ENCODE results near the gene ABCA1.
A peak's percentile ranks its signal among the peaks of the same experiment; 100 is the strongest.

The ABCA1 gene

GRCh38 chr9:104794070-104794469 is 133.9 kb downstream of the ABCA1 start:
- no peak for DNase-seq (ENCODE audit: low read depth)
- no peak for TF ChIP-seq CTCF (IDR thresholded peaks at IDR 0.05; ENCODE audit: control insufficient read depth, extremely low read depth, insufficient read depth)

DNA sequence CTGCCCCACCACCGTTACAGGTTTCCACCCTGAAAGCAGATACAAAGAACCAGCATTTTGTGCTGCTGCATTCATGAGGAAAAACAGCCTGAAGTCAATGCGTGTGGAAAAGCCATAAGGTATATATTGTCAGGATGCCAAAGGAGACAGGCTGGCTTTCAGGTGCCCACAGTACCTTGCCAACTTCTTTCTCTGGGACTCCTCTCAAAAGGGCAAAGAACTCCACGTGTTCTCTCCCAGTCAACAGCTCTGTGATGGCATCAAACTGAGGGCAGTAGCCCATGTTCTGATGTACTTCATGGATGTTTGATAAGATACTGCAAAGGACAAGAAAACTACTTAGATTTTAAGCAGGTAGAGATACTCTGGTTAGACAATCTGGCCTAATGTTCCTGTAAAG is 139.7 kb downstream of the ABCA1 start:
- DNase-seq (ENCODE audit: low read depth) = no peak
- TF ChIP-seq CTCF (IDR thresholded peaks at IDR 0.05; ENCODE audit: control insufficient read depth, extremely low read depth, insufficient read depth) = no peak
- no peak overlapping the region for H3K4me3 ChIP-seq (ENCODE audit: low read depth, low read length)

More at GRCh38 chr9:104794070-104794469, 133.9 kb downstream of the ABCA1 start:
- H3K4me3 ChIP-seq (ENCODE audit: low read depth, low read length) = no peak overlapping the region

DNA sequence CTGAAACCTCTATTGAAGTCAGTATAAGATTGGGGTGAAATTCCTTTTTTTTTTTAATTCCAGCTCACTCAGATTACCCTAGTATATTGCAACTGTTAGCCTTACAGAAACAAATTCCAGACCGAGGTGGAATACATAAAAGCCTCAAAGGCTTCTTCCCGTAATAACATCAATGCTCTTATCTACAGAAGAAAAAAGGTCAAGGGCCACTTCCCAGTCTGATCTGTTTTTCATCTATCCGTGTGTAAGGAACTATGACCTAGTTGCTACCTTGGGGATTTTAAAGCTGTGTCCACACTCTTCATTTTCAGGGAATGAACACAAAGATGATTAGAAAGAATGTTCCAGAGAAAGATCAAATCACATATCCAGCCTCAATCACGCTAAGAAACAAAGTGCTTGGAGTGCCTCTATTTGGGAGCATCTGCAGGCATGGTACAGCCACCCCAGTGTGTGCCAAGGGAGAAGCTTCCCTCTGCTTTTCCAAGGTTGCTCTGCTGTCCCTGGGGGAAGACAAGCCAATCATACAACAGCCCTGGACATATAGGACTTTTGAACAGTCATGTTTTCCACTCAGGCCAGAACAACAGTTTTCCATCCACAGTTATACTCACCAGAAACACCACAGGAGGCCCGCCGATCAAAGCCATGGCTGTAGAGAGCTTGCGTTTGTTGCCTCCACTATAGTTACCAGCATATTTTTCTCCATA is 140.5 kb downstream of the ABCA1 start:
- H3K4me3 ChIP-seq (ENCODE audit: low read depth, low read length) = no peak overlapping the region
- TF ChIP-seq CTCF (IDR thresholded peaks at IDR 0.05; ENCODE audit: control insufficient read depth, extremely low read depth, insufficient read depth) = no peak
- no peak for DNase-seq (ENCODE audit: low read depth)

DNA sequence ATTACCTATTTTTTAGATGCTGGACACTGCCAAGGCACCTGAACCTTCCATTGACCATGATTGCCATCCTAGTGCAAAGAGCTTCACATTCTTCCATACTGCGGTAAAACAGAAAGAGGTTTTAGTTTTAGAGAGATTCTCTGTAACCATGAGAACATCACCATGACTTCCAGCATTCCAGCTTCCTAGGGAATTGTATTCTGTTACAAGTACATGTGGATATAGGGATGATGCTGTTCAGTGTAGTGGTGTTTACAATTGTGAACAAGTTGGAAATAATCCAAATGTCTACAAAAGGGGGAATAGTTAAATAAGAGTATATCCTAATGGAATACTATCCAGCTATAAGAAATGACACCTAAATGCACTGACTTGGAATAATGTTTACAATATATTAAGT is 141.7 kb downstream of the ABCA1 start:
- no peak for DNase-seq (ENCODE audit: low read depth)
- TF ChIP-seq CTCF (IDR thresholded peaks at IDR 0.05; ENCODE audit: control insufficient read depth, extremely low read depth, insufficient read depth) = no peak
- H3K4me3 ChIP-seq (ENCODE audit: low read depth, low read length) = no peak overlapping the region

DNA sequence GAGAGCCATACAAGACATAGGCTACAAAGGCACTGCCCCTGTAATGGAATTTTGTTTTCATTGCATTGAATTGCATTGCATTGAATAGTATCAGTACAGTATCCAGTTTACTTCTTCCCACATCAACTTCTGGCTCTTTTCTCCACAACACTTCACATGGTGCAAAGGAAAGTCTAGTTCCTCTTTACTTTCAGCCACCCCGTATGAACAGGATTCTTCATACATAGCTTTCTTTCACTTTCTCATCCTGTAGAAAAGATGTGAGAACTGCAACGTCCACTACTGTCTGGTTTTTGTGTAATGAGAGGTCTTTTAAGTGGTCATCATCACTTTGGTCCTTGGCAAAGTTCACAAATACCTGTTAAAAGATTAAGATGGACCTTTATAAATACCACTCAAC is 143.9 kb downstream of the ABCA1 start:
- H3K4me3 ChIP-seq (ENCODE audit: low read depth, low read length) = no peak overlapping the region
- no peak for TF ChIP-seq CTCF (IDR thresholded peaks at IDR 0.05; ENCODE audit: control insufficient read depth, extremely low read depth, insufficient read depth)
- DNase-seq (ENCODE audit: low read depth) = no peak

GRCh38 chr9:104783588-104783987 is 144.4 kb downstream of the ABCA1 start:
- no peak overlapping the region for H3K4me3 ChIP-seq (ENCODE audit: low read depth, low read length)
- no peak for DNase-seq (ENCODE audit: low read depth)
- TF ChIP-seq CTCF (IDR thresholded peaks at IDR 0.05; ENCODE audit: control insufficient read depth, extremely low read depth, insufficient read depth) = no peak

GRCh38 chr9:104780796-104781395 is 147.1 kb downstream of the ABCA1 start:
- DNase-seq (ENCODE audit: low read depth) = no peak
- TF ChIP-seq CTCF (IDR thresholded peaks at IDR 0.05; ENCODE audit: control insufficient read depth, extremely low read depth, insufficient read depth) = peak; percentile 61
- H3K4me3 ChIP-seq (ENCODE audit: low read depth, low read length) = no peak overlapping the region
